A673 (cell line): ENCODE data around the gene PITX3.

Experiments
- EZH2 ChIP-seq: fragments of 200-600 bp; sonication (generic); IDR thresholded peaks from 2 replicates; pipeline ENCODE4 v1.6.1; 2017; ENCODE audit warnings: borderline replicate concordance, low read depth, mild to moderate bottlenecking, mixed read lengths, antibody characterized with exemption, low read length; ENCODE audit not compliant: poor library complexity, severe bottlenecking
- TF ChIP-seq, protein P1 (sequence below): fragments of 300-800, 200-600 bp; sonication (generic); conservative IDR thresholded peaks from 2 replicates; pipeline ENCODE4 v1.5.1; 2017; ENCODE audit warnings: low read depth, mild to moderate bottlenecking, antibody characterized with exemption, low read length, moderate library complexity, mixed read lengths

DNA sequence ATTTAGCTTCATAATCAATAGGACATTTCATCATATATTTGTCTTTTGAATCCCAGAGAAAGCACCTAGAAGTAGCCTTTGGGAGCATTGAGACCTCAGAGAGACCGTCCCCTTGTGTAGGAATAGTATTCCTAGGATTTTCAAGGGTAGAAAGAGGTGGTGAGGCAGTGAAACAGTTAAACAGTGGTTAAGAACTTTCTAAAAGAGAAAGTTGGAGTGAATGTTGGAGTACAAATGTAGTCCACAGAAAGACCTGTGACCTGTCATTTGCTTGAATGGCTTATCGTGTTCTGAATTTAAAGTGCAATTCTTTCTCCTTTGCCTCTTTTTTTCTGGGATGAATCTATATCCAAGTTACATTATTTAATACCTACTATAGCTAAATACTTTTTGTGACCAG lies 34.0 kb upstream of the PITX3 start:
- TF ChIP-seq, protein P1, sequence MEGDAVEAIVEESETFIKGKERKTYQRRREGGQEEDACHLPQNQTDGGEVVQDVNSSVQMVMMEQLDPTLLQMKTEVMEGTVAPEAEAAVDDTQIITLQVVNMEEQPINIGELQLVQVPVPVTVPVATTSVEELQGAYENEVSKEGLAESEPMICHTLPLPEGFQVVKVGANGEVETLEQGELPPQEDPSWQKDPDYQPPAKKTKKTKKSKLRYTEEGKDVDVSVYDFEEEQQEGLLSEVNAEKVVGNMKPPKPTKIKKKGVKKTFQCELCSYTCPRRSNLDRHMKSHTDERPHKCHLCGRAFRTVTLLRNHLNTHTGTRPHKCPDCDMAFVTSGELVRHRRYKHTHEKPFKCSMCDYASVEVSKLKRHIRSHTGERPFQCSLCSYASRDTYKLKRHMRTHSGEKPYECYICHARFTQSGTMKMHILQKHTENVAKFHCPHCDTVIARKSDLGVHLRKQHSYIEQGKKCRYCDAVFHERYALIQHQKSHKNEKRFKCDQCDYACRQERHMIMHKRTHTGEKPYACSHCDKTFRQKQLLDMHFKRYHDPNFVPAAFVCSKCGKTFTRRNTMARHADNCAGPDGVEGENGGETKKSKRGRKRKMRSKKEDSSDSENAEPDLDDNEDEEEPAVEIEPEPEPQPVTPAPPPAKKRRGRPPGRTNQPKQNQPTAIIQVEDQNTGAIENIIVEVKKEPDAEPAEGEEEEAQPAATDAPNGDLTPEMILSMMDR, result no peak
- TF ChIP-seq EZH2, result no peak
